ENCODE measurements around the gene FCGR3B. TPM values are rescaled to one million over a fixed set of nuclear protein-coding genes. Genes with fewer than 3 reads are reported as not detected.
"Not testable (repeated sequence)": the region's sequence is repeated elsewhere in the genome, so short reads cannot be mapped to it uniquely, and the experiment has no call there.

Gene FCGR3B
- total and polyA plus RNA-seq, 4 donors = 0.39 to 19.2 (median 1.2) TPM

DNA sequence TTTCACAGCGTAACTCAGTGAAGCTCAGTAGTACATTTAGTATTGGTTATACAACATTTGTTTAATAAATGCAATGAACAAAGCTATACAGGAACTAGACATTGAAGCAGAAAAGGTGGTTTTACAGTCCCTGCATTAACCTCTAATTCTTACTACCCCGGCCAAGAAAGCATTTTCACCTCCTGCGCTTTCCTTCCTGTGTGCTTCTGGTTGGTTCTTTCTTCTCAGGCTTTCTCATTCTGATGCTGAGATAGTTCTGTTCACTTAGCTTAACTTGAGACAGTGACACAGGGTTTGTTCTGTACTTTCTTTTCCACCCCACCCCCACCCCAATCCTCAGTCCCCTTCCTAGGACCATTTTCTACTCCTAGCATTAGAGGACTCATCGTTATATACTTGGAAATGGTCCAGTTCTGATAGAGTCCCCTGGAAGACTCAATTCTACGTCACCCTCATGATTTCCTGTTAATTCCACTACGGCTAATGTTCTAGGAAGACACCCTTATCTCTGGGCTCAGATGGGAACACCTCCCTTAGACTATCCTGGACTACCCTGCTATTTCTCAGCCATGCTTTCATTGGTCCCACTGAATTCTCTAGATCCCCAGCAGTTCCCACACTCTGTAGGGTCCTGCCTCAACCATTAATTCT lies 7.5 kb downstream of the FCGR3B start:
- H3K9me3 ChIP-seq (ENCODE audit: control insufficient read depth, insufficient read depth, low read length); H3K27me3 ChIP-seq (ENCODE audit: control insufficient read depth, insufficient read depth, low read length); H3K4me3 ChIP-seq (ENCODE audit: low read depth, low read length); DNase-seq (ENCODE audit: low read depth in 4 of 6, low spot score in 6 of 6); H3K4me1 ChIP-seq (ENCODE audit: control insufficient read depth, insufficient read depth, low read length); H3K36me3 ChIP-seq (ENCODE audit: control insufficient read depth, insufficient read depth, low read length); H3K27ac ChIP-seq (ENCODE audit: low read depth, low read length): not testable (repeated sequence)
- no CpG with 5 or more reads among the region's 6 CpGs for WGBS (ENCODE audit: insufficient coverage)

DNA sequence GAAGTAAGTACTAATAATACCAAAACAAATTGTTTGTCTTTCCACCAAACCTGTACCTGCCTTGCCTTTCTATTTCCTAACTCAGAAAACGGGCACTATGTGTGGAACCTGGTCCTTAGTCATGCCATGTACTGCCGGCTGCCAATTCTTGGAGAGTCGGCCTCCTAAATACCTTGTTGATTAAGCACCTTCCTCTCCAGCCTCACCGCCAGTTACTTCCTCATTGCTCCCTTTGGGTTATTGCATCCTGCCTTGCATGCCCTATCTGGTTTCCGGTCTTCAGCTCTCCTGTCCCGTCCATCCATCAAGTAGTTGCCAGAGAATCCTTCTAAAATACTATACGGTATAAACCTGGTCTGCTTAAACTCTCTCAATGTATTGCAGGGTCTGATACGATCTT lies 8.9 kb downstream of the FCGR3B start:
- H3K4me1 ChIP-seq (ENCODE audit: control insufficient read depth, insufficient read depth, low read length); H3K27me3 ChIP-seq (ENCODE audit: control insufficient read depth, insufficient read depth, low read length); DNase-seq (ENCODE audit: low read depth in 4 of 6, low spot score in 6 of 6); H3K36me3 ChIP-seq (ENCODE audit: control insufficient read depth, insufficient read depth, low read length); H3K27ac ChIP-seq (ENCODE audit: low read depth, low read length); H3K4me3 ChIP-seq (ENCODE audit: low read depth, low read length); H3K9me3 ChIP-seq (ENCODE audit: control insufficient read depth, insufficient read depth, low read length): not testable (repeated sequence)
- 85% methylated on average over 4 of the region's 8 CpGs for WGBS (ENCODE audit: insufficient coverage)

DNA sequence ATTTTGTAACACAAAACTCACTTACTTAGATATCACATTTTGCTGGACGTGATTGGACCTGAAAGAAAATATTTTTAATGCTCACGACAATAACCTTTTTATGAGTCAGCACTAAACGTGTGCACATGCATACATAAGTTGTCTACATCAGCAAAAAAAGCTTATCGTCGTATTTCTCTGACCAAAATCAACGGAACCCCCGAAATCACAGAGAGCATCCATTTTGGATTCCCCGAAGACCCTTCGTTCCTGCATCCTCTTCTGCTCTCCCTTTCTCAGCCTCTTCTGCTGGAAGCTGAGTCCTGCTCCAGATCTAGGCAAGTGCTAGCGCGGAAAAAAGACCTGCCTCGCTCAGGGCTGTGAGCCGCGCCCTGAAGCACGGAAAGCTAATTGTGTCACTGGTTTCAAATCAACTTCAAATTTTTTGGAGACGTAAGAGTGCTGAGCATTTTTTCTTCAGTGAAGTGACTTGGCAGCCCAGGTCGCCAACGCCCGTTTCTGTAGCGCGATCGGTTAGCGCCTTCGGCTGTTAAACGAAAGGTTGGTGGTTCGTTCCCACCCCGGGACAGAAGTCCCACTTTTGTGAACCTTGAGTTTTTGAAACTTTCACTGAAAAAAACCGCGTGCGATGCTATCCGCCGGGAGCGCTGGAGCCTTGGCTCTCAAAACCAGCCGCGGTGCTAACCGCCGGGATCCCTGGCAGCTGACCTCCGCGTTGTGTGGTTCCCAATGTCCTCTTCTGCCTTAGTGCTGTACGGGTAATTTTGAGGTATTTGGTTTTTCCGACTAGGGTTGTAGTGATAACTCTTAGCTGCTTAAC lies 9.6 kb downstream of the FCGR3B start:
- 1% methylated on average over 36 of the region's 41 CpGs for WGBS (ENCODE audit: insufficient coverage)
- peak overlapping the region; percentile 56 for H3K4me3 ChIP-seq (ENCODE audit: low read depth, low read length)
- H3K27ac ChIP-seq (ENCODE audit: low read depth, low read length) = peak overlapping the region; percentile 33

GRCh38 chr1:161620399-161620798 lies 10.6 kb downstream of the FCGR3B start:
- not testable (repeated sequence) for DNase-seq (ENCODE audit: low read depth in 4 of 6, low spot score in 6 of 6); H3K27ac ChIP-seq (ENCODE audit: low read depth, low read length); H3K27me3 ChIP-seq (ENCODE audit: control insufficient read depth, insufficient read depth, low read length); H3K9me3 ChIP-seq (ENCODE audit: control insufficient read depth, insufficient read depth, low read length); H3K36me3 ChIP-seq (ENCODE audit: control insufficient read depth, insufficient read depth, low read length); H3K4me3 ChIP-seq (ENCODE audit: low read depth, low read length); H3K4me1 ChIP-seq (ENCODE audit: control insufficient read depth, insufficient read depth, low read length)
- no CpG with 5 or more reads among the region's 7 CpGs for WGBS (ENCODE audit: insufficient coverage)

More for the DNA sequence above, 9.6 kb downstream of the FCGR3B start:
- H3K9me3 ChIP-seq (ENCODE audit: control insufficient read depth, insufficient read depth, low read length); H3K27me3 ChIP-seq (ENCODE audit: control insufficient read depth, insufficient read depth, low read length); H3K36me3 ChIP-seq (ENCODE audit: control insufficient read depth, insufficient read depth, low read length); H3K4me1 ChIP-seq (ENCODE audit: control insufficient read depth, insufficient read depth, low read length): not testable (repeated sequence)
- DNase-seq (ENCODE audit: low read depth in 4 of 6, low spot score in 6 of 6) = peak; percentile 48 to 95 (median 55)

DNA sequence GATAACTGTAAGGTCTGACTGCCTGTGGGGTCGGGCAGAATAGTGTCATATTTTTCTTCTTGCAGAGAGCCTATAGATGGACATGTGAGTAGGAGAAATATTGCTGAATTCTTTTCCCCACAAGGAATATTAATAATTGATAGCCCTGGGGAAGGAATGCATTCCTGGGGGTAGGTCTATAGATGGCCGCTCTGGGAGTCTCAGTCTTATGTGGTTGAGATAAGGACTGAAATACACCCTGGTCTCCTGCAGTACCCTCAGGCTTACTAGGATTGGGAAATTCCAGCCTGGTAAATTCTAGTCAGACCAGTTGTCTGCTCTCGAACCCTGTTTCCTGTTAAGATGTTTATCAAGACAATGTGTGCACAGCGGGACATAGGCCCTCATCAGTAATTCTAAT lies 12.5 kb downstream of the FCGR3B start:
- H3K27ac ChIP-seq (ENCODE audit: low read depth, low read length); H3K4me1 ChIP-seq (ENCODE audit: control insufficient read depth, insufficient read depth, low read length); H3K9me3 ChIP-seq (ENCODE audit: control insufficient read depth, insufficient read depth, low read length); H3K4me3 ChIP-seq (ENCODE audit: low read depth, low read length); DNase-seq (ENCODE audit: low read depth in 4 of 6, low spot score in 6 of 6); H3K27me3 ChIP-seq (ENCODE audit: control insufficient read depth, insufficient read depth, low read length); H3K36me3 ChIP-seq (ENCODE audit: control insufficient read depth, insufficient read depth, low read length): not testable (repeated sequence)
- WGBS (ENCODE audit: insufficient coverage) = 90% methylated on average over 2 of the region's 4 CpGs

GRCh38 chr1:161616417-161616816 lies 14.6 kb downstream of the FCGR3B start:
- H3K27me3 ChIP-seq (ENCODE audit: control insufficient read depth, insufficient read depth, low read length); DNase-seq (ENCODE audit: low read depth in 4 of 6, low spot score in 6 of 6); H3K9me3 ChIP-seq (ENCODE audit: control insufficient read depth, insufficient read depth, low read length); H3K36me3 ChIP-seq (ENCODE audit: control insufficient read depth, insufficient read depth, low read length); H3K27ac ChIP-seq (ENCODE audit: low read depth, low read length); H3K4me3 ChIP-seq (ENCODE audit: low read depth, low read length); H3K4me1 ChIP-seq (ENCODE audit: control insufficient read depth, insufficient read depth, low read length): not testable (repeated sequence)
- WGBS (ENCODE audit: insufficient coverage) = 91% methylated on average over 7 of the region's 30 CpGs

GRCh38 chr1:161613142-161613514 lies 17.8 kb downstream of the FCGR3B start:
- DNase-seq (ENCODE audit: low read depth in 4 of 6, low spot score in 6 of 6) = peak in 2 of 6 donors; percentile 5 to 35
- H3K27me3 ChIP-seq (ENCODE audit: control insufficient read depth, insufficient read depth, low read length); H3K4me1 ChIP-seq (ENCODE audit: control insufficient read depth, insufficient read depth, low read length); H3K4me3 ChIP-seq (ENCODE audit: low read depth, low read length); H3K36me3 ChIP-seq (ENCODE audit: control insufficient read depth, insufficient read depth, low read length); H3K9me3 ChIP-seq (ENCODE audit: control insufficient read depth, insufficient read depth, low read length): not testable (repeated sequence)
- no CpG with 5 or more reads among the region's 6 CpGs for WGBS (ENCODE audit: insufficient coverage)
- peak overlapping the region; percentile 88 for H3K27ac ChIP-seq (ENCODE audit: low read depth, low read length)

DNA sequence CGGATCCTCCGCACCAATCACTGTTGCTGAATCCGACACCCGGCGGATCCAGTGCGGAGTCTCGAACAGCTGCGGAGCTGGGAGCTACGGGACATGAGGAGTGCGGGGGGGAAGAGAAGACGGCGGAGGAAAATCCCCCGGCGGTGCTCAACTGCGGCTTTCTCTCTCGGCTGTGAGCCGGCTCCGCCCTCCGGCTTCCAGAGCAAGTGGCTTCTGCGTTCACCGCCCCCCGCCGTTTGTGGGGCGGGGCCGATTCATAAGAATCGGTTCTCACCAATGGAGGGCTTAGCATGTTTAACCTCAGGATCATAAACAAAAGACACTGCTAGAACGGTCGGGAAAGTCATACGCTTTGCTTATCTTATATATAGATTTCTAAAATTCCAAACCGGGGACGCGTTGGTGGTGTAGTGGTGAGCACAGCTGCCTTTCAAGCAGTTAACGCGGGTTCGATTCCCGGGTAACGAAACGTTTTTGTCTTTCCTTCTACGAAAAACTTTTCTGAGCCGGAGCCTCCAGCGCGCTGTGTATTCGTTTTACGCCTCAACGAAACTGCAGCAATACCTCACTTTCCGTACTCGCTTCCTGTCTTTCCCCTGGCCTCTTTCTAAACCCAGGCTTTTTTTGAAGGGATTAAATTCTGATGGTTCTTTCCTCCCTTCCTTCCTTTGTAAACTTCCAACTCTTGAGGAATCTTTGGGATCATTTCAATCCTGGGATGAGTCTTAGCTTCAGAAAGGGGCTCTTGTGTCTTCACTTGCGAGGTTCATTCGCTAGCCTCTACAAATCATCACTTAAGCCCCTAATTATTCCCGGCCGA lies 18.4 kb downstream of the FCGR3B start:
- H3K36me3 ChIP-seq (ENCODE audit: control insufficient read depth, insufficient read depth, low read length); H3K4me1 ChIP-seq (ENCODE audit: control insufficient read depth, insufficient read depth, low read length); H3K27me3 ChIP-seq (ENCODE audit: control insufficient read depth, insufficient read depth, low read length); H3K9me3 ChIP-seq (ENCODE audit: control insufficient read depth, insufficient read depth, low read length): not testable (repeated sequence)
- Histone ChIP-seq H3K4me3 (ENCODE audit: low read depth, low read length) (peak overlapping the region; percentile 60), H3K27ac (ENCODE audit: low read depth, low read length) (peak overlapping the region; percentile 88)
- DNase-seq (ENCODE audit: low read depth in 4 of 6, low spot score in 6 of 6) = peak; percentile 88 to 99 (median 90)
- under 1% methylated on average over 30 of the region's 51 CpGs for WGBS (ENCODE audit: insufficient coverage)

GRCh38 chr1:161611866-161612321 lies 19.1 kb downstream of the FCGR3B start:
- WGBS (ENCODE audit: insufficient coverage) = 0% methylated on average over 5 of the region's 19 CpGs
- not testable (repeated sequence) for H3K36me3 ChIP-seq (ENCODE audit: control insufficient read depth, insufficient read depth, low read length); H3K4me1 ChIP-seq (ENCODE audit: control insufficient read depth, insufficient read depth, low read length); H3K27me3 ChIP-seq (ENCODE audit: control insufficient read depth, insufficient read depth, low read length); H3K9me3 ChIP-seq (ENCODE audit: control insufficient read depth, insufficient read depth, low read length)
- DNase-seq (ENCODE audit: low read depth in 4 of 6, low spot score in 6 of 6) = peak in 5 of 6 donors; percentile 26 to 86 (median 54)
- Histone ChIP-seq H3K27ac (ENCODE audit: low read depth, low read length) (peak overlapping the region; percentile 88), H3K4me3 (ENCODE audit: low read depth, low read length) (peak overlapping the region; percentile 60)

All from spinal cord (tissue), 10 donors.